ENCODE data around the gene TRMT2B. TPM values are rescaled to one million over a fixed set of nuclear protein-coding genes. Genes with fewer than 3 reads are reported as not detected.

Gene TRMT2B
- total RNA-seq: 10 to 100 TPM; 14.3 to 19.0 (median 18.6) TPM

- Histone ChIP-seq H3K9me3 (no peaks in the 10 kb centered on the region), H3K27ac (peak within 1 kb of the TSS; percentile 49 to 89 (median 78)), H3K27me3 (no peaks in the 10 kb centered on the region), H3K4me1 (peaks cover 0 to 5% (median 0%) of the 10 kb centered on the region in 4 donors), H3K36me3 (no peaks in the 10 kb centered on the region), H3K4me3 (peak within 1 kb of the TSS; percentile 39 to 59 (median 49))
- TF ChIP-seq POLR2A (IDR thresholded peaks at IDR 0.05): no peak
- TF ChIP-seq EP300 (IDR thresholded peaks at IDR 0.05): peak in 1 of 2 donors; percentile 58
- no peak for TF ChIP-seq CTCF (IDR thresholded peaks at IDR 0.05)
- DNase-seq (ENCODE audit: low spot score in 2 of 2): peak; percentile 58 to 63
- WGBS, 2 donors: 0 to 28% methylated on average over 24 to 43 of the region's 43 CpGs
These were observed at the start of gene TRMT2B for GRCh38 chrX:101051549-101052302. TRMT2B (minus strand) TSS chrX:101052111; CDS start chrX:101042289, 9,822 bp downstream.

- H3K4me3 ChIP-seq: peak within 1 kb of the TSS; percentile 17 to 55 (median 42)
- TF ChIP-seq EP300 (IDR thresholded peaks at IDR 0.05) (peak; percentile 72 to 78), POLR2A (IDR thresholded peaks at IDR 0.05) (peak; percentile 16 to 65), CTCF (IDR thresholded peaks at IDR 0.05) (no peak)
- peaks cover 0 to 8% of the 10 kb centered on the region in 2 donors for H3K27me3 ChIP-seq
- peak; percentile 80 to 81 for DNase-seq (ENCODE audit: low spot score in 2 of 2)
- H3K36me3 ChIP-seq: peaks cover 0 to 5% (median 0%) of the 10 kb centered on the region in 3 donors
- WGBS, 2 donors: 0 to 53% methylated on average over 19 to 48 of the region's 48 CpGs
- H3K4me1 ChIP-seq: peaks cover 0 to 6% (median 0%) of the 10 kb centered on the region in 4 donors
- H3K27ac ChIP-seq: peak within 1 kb of the TSS; percentile 69 to 89 (median 80)
- H3K9me3 ChIP-seq: no peaks in the 10 kb centered on the region
These were observed 45.9 kb upstream of the TRMT2B start, which contains the start of gene CENPI for GRCh38 chrX:101097546-101098453. CENPI (plus strand) TSS chrX:101098204; CDS start chrX:101101071, 2,867 bp downstream.

GRCh38 chrX:101091817-101092216 is 39.9 kb upstream of the TRMT2B start:
- Histone ChIP-seq H3K27ac (no peak overlapping the region), H3K36me3 (no peaks in the 10 kb centered on the region)
- TF ChIP-seq POLR2A (IDR thresholded peaks at IDR 0.05) (no peak), EP300 (IDR thresholded peaks at IDR 0.05) (no peak), CTCF (IDR thresholded peaks at IDR 0.05) (no peak)

GRCh38 chrX:101081231-101081630 is 29.3 kb upstream of the TRMT2B start:
- TF ChIP-seq CTCF (IDR thresholded peaks at IDR 0.05): no peak
- no peak for TF ChIP-seq POLR2A (IDR thresholded peaks at IDR 0.05)
- no peak for TF ChIP-seq EP300 (IDR thresholded peaks at IDR 0.05)
- no peak overlapping the region for H3K27ac ChIP-seq
- 50 to 54% methylated on average over 3 of the region's 3 CpGs for WGBS, 2 donors
- peaks cover 0 to 9% (median 0%) of the 10 kb centered on the region in 4 donors for H3K4me1 ChIP-seq
- no peak for DNase-seq (ENCODE audit: low spot score in 2 of 2)
- no peaks in the 10 kb centered on the region for H3K36me3 ChIP-seq
- no peak overlapping the region for H3K4me3 ChIP-seq
- peaks cover 0 to 29% of the 10 kb centered on the region in 2 donors for H3K27me3 ChIP-seq
- H3K9me3 ChIP-seq: no peaks in the 10 kb centered on the region

More at GRCh38 chrX:101091817-101092216, 39.9 kb upstream of the TRMT2B start:
- no peaks in the 10 kb centered on the region for H3K4me1 ChIP-seq
- H3K27me3 ChIP-seq: peaks cover 0 to 8% of the 10 kb centered on the region in 2 donors
- no peaks in the 10 kb centered on the region for H3K9me3 ChIP-seq
- WGBS, 2 donors: 74 to 85% methylated on average over 1 of the region's 1 CpG
- DNase-seq (ENCODE audit: low spot score in 2 of 2): no peak
- H3K4me3 ChIP-seq: no peak overlapping the region
